Measurements from ENCODE around the gene UQCRC2.
"Not testable (repeated sequence)": the region's sequence is repeated elsewhere in the genome, so short reads cannot be mapped to it uniquely, and the experiment has no call there.

Gene UQCRC2

DNA sequence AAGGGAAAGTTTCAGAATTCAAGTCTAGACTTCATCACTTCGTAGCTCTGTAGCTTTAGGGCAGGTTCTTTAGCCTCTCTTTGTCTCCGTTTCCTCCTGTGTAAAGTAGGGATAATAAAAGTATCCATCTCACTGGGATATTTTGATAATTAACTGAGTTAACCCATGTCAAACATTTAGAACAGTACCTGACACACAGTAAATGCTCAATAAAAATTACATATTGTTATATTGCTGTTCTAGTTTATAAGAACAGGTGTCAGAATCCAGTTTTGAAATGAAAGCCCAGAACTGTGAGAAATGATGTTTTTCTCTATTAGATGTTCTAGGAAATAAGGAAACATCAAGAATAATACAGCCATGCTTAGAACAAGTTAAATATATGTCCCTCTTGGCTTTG is 59.1 kb downstream of the UQCRC2 start:
- DNase-seq, result no peak

DNA sequence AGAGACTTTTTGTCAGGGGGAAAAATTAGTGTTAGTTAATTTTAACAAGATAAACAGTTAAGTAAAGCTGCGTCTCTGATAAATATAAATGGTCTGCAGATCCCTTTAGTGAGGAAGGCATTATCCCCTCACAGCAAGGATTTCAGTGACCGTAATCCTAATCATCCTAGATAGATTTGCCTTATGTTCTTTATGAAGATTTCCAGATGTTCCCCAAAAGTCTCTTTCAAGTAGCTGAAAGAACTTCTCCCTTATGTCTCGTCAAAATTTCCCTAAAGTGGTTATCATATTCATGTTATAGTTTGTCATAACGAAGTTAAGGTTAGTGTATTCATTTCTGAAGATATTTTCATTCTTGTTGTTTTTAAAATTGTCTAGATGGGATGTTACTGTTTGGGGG is 60.3 kb downstream of the UQCRC2 start:
- DNase-seq, result no peak

DNA sequence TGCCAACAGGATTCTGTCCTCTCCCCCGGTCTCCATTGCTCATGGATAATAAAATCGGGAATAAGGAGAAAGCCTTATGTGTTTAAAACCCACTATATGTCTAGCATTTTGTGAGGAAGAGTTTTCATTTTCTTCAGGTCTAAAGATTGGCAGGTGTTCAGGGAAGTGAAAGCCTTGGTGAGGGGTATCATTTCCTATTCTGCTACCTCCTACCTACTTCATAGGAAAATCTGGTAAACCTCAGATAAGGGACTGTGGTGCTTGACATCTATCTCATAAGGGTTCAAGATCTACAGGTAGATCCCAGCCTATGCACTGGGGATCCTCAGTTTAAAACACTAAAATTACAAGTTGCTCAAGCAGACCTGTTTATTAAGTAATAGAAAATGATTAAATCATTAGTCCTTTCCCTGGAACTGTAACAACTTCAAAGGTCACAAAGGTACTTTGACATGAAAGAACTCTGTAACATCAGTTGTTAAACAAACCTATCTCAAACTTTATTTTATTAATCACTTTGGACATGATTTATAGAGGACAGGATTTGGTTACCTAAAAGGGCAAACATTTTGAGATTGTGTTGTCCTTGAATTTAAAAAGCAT is 61.2 kb downstream of the UQCRC2 start:
- no peak for DNase-seq

- no peak for DNase-seq
These were observed 63.8 kb downstream of the UQCRC2 start for GRCh38 chr16:22016927-22017326.

DNA sequence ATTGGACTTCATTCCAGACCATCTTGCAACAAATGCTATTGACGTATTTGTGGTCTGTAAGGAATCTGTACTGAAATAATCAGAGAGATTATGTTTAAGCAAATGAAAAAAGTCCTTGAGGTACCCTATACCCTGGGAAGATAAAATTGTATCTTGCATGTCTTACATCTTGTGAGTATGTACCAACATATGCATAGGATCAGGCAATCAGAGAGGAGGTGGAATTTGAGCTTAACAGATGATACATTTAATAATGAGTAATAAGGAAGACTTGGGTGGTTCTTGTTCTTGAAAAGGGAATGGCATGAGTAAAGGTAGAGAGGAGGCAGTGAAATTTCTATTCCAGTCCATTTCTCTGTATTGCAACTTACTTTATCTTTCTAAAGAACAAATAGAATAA is 65.4 kb downstream of the UQCRC2 start:
- no peak for DNase-seq

DNA sequence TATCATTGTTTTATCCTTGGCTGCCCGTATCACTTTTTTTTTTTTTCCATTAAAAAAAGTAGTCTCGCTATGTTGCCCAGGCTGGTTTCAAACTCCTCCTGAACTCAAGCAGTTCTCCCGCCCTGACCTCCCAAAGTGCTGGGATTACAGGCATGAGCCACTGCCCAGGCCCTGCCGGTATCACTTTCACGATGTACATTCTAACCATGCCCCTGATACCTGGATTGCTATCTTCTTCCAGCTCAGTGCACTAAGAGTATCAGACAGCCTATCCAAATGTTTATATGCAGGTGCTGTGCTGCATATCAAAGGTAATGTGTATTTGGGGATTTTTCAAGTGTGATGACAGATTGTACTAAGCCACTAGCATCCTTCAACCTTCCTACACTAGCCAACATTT is 69.0 kb downstream of the UQCRC2 start:
- DNase-seq, result no peak

DNA sequence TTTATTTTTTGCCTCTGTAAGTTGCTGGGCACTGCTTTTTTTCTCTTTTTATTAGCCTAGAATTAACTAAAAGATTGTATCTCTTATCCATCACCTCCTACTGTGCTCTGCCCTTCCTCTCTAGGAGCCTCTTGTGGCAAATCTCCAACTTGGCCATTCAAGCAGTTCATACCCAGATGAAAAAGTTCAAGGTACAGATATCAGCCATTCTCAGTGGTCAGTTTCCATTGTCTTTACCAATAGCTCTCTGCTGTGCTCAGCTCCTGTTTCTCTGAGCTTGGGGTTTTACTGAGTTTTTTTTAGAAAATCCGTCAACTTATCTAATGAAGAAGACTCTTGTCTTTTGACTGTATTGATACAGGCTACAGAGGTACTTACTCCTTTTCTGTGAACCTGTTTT is 70.3 kb downstream of the UQCRC2 start:
- DNase-seq, result no peak

DNA sequence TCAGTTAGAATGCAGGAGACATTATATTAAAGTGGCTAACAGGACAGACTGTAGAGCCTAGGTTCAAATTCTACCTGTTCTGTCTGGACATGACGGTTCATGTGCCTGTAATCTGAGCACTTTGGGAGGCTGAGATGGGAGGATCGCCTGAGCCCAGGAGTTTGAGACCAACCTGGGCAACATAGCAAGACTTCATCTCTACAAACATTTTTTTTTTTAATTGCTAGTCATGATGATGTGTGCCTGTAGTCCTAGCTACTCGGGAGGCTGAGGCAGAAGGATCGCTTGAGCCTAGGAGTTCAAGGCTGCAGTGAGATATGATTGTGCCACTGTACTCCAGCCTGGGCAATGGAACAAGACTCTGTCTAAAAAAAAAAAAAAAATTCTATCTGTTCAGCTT is 71.6 kb downstream of the UQCRC2 start:
- DNase-seq, result not testable (repeated sequence)

DNA sequence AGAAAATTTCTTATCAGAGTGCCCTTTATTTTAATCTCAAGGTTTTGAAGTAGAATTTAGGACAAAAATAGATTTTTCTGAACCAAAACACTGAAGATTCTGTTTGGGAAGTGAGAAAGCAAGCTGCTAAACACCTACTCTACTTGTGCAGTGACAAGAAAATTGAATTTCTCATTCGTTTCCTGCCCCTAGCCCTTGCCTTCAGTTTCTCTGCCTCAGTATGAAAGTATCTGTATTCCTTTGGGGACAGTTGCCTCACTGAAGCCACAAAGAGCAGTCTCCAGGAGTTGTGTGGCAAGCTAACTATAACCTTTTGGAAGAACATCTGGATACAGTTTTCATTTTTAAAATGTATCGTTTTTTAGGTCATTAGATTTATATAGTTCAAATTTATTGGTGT is 74.5 kb downstream of the UQCRC2 start:
- DNase-seq, result no peak

DNA sequence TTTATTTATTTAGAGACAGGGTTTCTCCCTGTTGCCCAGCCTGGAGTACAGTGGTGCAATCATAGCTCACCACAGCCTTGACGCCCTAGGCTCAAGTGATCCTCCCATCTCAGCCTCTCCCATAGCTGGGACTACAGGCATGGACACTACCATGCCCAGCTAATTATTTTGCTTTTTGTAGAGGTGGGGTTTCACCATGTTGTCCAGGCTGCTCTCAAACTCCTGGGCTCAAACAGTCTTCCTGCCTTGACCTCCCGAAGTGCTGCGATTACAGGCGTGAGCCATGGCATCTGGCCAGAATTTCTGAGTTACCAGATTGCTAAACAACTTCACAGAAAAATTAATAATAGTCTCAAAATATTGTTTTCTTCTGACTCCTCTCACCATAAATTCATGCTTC is 76.5 kb downstream of the UQCRC2 start:
- DNase-seq, result no peak

DNA sequence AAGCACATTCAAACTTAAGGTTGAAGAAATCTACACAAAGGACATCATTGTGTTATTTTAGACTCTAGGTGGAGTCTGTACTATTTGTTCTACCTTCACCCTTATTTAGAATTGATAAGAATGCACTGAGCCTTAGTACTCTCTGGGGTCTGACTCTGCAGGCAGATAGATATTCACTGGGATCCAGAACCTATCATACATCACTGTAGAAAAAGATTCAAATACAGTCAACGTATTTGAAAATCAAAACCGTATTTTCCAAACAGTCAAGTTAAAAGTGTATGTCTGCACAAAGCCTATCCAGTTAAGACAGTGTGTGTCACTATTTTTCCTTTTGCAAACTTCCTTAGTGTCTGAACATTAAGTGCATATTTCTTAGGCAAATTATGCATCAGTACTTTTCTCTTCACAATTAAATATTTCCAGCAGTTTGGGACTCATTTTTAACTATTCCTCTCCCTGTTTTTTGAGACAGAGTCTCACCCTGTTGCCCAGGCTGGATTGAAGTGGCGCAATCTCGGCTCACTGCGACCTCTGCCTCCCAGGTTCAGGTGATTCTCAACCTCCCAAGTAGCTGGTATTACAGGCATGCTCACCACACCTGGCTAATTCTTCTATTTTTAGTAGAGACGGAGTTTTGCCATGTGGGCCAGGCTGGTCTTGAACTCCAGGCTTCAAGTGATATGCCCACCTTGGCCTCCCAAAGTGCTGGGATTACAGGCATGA is 77.1 kb downstream of the UQCRC2 start:
- DNase-seq, result no peak

DNA sequence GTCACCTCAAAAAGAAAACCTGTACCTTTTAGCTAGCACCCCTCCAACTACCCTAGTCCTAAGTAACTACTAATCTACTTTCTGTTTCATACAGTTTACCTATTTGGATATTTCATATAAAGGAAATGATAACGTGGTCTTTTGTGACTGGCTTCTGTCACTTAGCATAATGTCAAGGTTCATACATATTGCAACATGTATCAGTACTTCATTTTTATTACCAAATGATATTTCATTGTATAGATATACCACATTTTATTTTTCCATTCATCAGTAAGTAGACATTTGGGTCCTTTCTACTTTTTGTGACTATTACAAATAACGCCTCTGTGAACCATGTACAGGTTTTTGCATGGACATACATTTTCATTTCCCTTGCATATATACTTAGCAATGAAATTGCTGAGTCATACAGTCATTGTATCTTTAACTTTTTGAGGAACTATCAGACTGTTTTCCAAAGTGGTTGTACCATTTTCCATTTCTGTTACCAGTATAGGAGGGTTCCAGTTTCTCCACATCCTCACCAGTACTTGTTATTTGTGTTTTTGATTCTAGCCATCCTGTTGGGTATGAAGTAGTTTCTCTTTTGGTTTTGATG is 78.4 kb downstream of the UQCRC2 start:
- DNase-seq, result no peak

Data from 8988T (cell line).